ENCODE results near the gene UBAC2. TPM values are rescaled to one million over a fixed set of nuclear protein-coding genes. Genes with fewer than 3 reads are reported as not detected.

Gene UBAC2
- total and polyA plus RNA-seq, 2 of the 4 experiments (the other 2 are of a cell fraction), result 20.8 to 36.3 TPM

GRCh38 chr13:99193152-99193551, 7.5 kb upstream of the UBAC2 start:
- Histone ChIP-seq H2AFZ (replicated peaks; ENCODE audit: low read length, poor library complexity) (no peak overlapping the region), H3K36me3 (ENCODE audit: control insufficient read depth, insufficient read depth, low read length) (no peaks in the 10 kb centered on the region), H3K4ac (ENCODE audit: low read depth, low read length) (no peak overlapping the region), H3K23ac (ENCODE audit: low read depth, low read length) (no peak overlapping the region), H3K18ac (ENCODE audit: low read depth, low read length) (no peak overlapping the region), H3K56ac (ENCODE audit: extremely low read depth, insufficient read depth, low read length) (no peak overlapping the region), H3K4me3 (ENCODE audit: insufficient read depth, low read depth, low read length) (no peak overlapping the region), H2BK20ac (ENCODE audit: low read depth, low read length) (no peak overlapping the region), H3K79me1 (ENCODE audit: low read depth in 1 of 2, low read length in 2 of 2) (no peaks in the 10 kb centered on the region), H2AK9ac (replicated peaks; ENCODE audit: low read depth, low read length, poor library complexity) (no peak overlapping the region), H4K5ac (ENCODE audit: low read depth, low read length) (no peak overlapping the region), H3K4me2 (ENCODE audit: low read depth, low read length) (no peak overlapping the region), H4K20me1 (ENCODE audit: insufficient read depth, low read length) (0 out of 2 replicates have a peak, but pooled peaks cover 2% of the 10 kb centered on the region), H3K9me1 (ENCODE audit: insufficient read depth, low read length) (0 out of 2 replicates have a peak, but pooled peaks cover 4% of the 10 kb centered on the region), H3K27me3 (ENCODE audit: control insufficient read depth, insufficient read depth, low read length) (peaks cover 6% of the 10 kb centered on the region), H4K91ac (ENCODE audit: insufficient read depth, low read depth, low read length) (no peak overlapping the region), H3K4me1 (ENCODE audit: control insufficient read depth, insufficient read depth, low read length) (peaks cover 7% of the 10 kb centered on the region), H2BK15ac (ENCODE audit: low read depth, low read length) (no peak overlapping the region), H4K8ac (ENCODE audit: low read depth in 2 of 2, low read length in 2 of 2) (no peak overlapping the region), H3K9me3 (ENCODE audit: control insufficient read depth, insufficient read depth, low read length) (no peaks in the 10 kb centered on the region), H2BK120ac (ENCODE audit: low read depth, low read length) (no peak overlapping the region), H3K14ac (replicated peaks; ENCODE audit: low read depth, low read length) (no peak overlapping the region), H3K27ac (ENCODE audit: insufficient read depth, low read length) (no peak overlapping the region), H3K9ac (ENCODE audit: low read depth, low read length) (no peak overlapping the region), H2BK5ac (ENCODE audit: low read depth, low read length, poor library complexity, severe bottlenecking) (no peak overlapping the region), H2AK5ac (ENCODE audit: low read depth, low read length) (no peak overlapping the region)
- DNase-seq (no peak), ATAC-seq (ENCODE audit: low read depth) (no peak)
- intact Hi-C loops (cut with micrococcal nuclease), result no loop called here
- CTCF ChIA-PET, result no interaction called here
- in situ Hi-C loops (cut with MboI; ENCODE audit: low sequenced_read_pairs), result no loop called here
- POLR2A ChIA-PET (ENCODE audit: unreplicated experiment), result no interaction called here
- dilution Hi-C loops (cut with HindIII; ENCODE audit: low sequenced_read_pairs, unreplicated experiment), result no loop called here
- no CpG with 5 or more reads among the region's 4 CpGs for WGBS, 2 experiments (ENCODE audit: extremely low coverage in 2 of 2, insufficient read length in 1 of 2)
- no peak for TF ChIP-seq MAZ (IDR thresholded peaks at IDR 0.05; ENCODE audit: borderline replicate concordance, low read depth, low read length)
- BruUV-seq (replicated peaks), result no TSS peak

All from IMR-90 (cell line).